Measurements from ENCODE around the gene KHNYN.

Gene KHNYN

GRCh38 chr14:24390701-24391468, 38.9 kb upstream of the KHNYN start:
- FAIRE-seq, result no peak
- DNase-seq (ENCODE audit: insufficient read length, low spot score), result no peak

GRCh38 chr14:24392325-24393091, 37.2 kb upstream of the KHNYN start:
- FAIRE-seq (no peak), DNase-seq (ENCODE audit: insufficient read length, low spot score) (no peak)
- TF ChIP-seq TAF1 (IDR thresholded peaks at IDR 0.05; ENCODE audit: low read depth, low read length), result no peak
- no peak for TF ChIP-seq SPI1 (IDR thresholded peaks at IDR 0.05; ENCODE audit: low read depth, low read length)
- no peak for TF ChIP-seq POLR2A (IDR thresholded peaks at IDR 0.05; ENCODE audit: low read depth, low read length)
- no peak for TF ChIP-seq POLR2AphosphoS5 (IDR thresholded peaks at IDR 0.05; ENCODE audit: low read depth, low read length)
- no peak for TF ChIP-seq PAX5 (IDR thresholded peaks at IDR 0.05; ENCODE audit: insufficient read depth, low read length, severe bottlenecking)
- TF ChIP-seq POU2F2 (IDR thresholded peaks at IDR 0.05; ENCODE audit: low read depth, low read length), result no peak

More at GRCh38 chr14:24390701-24391468, 38.9 kb upstream of the KHNYN start:
- TF ChIP-seq PAX5 (IDR thresholded peaks at IDR 0.05; ENCODE audit: insufficient read depth, low read length, severe bottlenecking), result no peak

GRCh38 chr14:24394275-24394674, 35.5 kb upstream of the KHNYN start:
- TF ChIP-seq POLR2AphosphoS5 (IDR thresholded peaks at IDR 0.05; ENCODE audit: low read depth, low read length), result no peak
- no peak for TF ChIP-seq SPI1 (IDR thresholded peaks at IDR 0.05; ENCODE audit: low read depth, low read length)
- TF ChIP-seq TAF1 (IDR thresholded peaks at IDR 0.05; ENCODE audit: low read depth, low read length), result no peak
- TF ChIP-seq PAX5 (IDR thresholded peaks at IDR 0.05; ENCODE audit: insufficient read depth, low read length, severe bottlenecking), result no peak
- FAIRE-seq (no peak), DNase-seq (ENCODE audit: insufficient read length, low spot score) (no peak)

GRCh38 chr14:24395609-24396582, 33.9 kb upstream of the KHNYN start:
- no peak for FAIRE-seq
- DNase-seq (ENCODE audit: insufficient read length, low spot score), result no peak
- TF ChIP-seq SPI1 (IDR thresholded peaks at IDR 0.05; ENCODE audit: low read depth, low read length) (no peak), POLR2A (IDR thresholded peaks at IDR 0.05; ENCODE audit: low read depth, low read length) (no peak)

GRCh38 chr14:24397639-24398292, 32.0 kb upstream of the KHNYN start:
- FAIRE-seq (no peak), DNase-seq (ENCODE audit: insufficient read length, low spot score) (no peak)
- TF ChIP-seq PAX5 (IDR thresholded peaks at IDR 0.05; ENCODE audit: insufficient read depth, low read length, severe bottlenecking), result no peak
- TF ChIP-seq TAF1 (IDR thresholded peaks at IDR 0.05; ENCODE audit: low read depth, low read length), result no peak
- TF ChIP-seq SPI1 (IDR thresholded peaks at IDR 0.05; ENCODE audit: low read depth, low read length), result no peak
- no peak for TF ChIP-seq POU2F2 (IDR thresholded peaks at IDR 0.05; ENCODE audit: low read depth, low read length)
- TF ChIP-seq POLR2AphosphoS5 (IDR thresholded peaks at IDR 0.05; ENCODE audit: low read depth, low read length), result no peak

GRCh38 chr14:24398293-24398652, 31.5 kb upstream of the KHNYN start:
- DNase-seq (ENCODE audit: insufficient read length, low spot score) (no peak), FAIRE-seq (no peak)
- TF ChIP-seq PAX5 (IDR thresholded peaks at IDR 0.05; ENCODE audit: insufficient read depth, low read length, severe bottlenecking), result no peak
- no peak for TF ChIP-seq POLR2AphosphoS5 (IDR thresholded peaks at IDR 0.05; ENCODE audit: low read depth, low read length)
- no peak for TF ChIP-seq SPI1 (IDR thresholded peaks at IDR 0.05; ENCODE audit: low read depth, low read length)
- TF ChIP-seq POU2F2 (IDR thresholded peaks at IDR 0.05; ENCODE audit: low read depth, low read length), result no peak
- no peak for TF ChIP-seq TAF1 (IDR thresholded peaks at IDR 0.05; ENCODE audit: low read depth, low read length)
- no peak for TF ChIP-seq POLR2A (IDR thresholded peaks at IDR 0.05; ENCODE audit: low read depth, low read length)

- TF ChIP-seq POU2F2 (IDR thresholded peaks at IDR 0.05; ENCODE audit: low read depth, low read length) (no peak), POLR2A (IDR thresholded peaks at IDR 0.05; ENCODE audit: low read depth, low read length) (no peak), POLR2AphosphoS5 (IDR thresholded peaks at IDR 0.05; ENCODE audit: low read depth, low read length) (no peak), SPI1 (IDR thresholded peaks at IDR 0.05; ENCODE audit: low read depth, low read length) (no peak), TAF1 (IDR thresholded peaks at IDR 0.05; ENCODE audit: low read depth, low read length) (no peak), PAX5 (IDR thresholded peaks at IDR 0.05; ENCODE audit: insufficient read depth, low read length, severe bottlenecking) (no peak)
- DNase-seq (ENCODE audit: insufficient read length, low spot score) (no peak), FAIRE-seq (no peak)
These were observed 30.9 kb upstream of the KHNYN start, which contains the start of gene NYNRIN for GRCh38 chr14:24398653-24399446. Gene NYNRIN (plus strand): TSS chr14:24399003. CDS start chr14:24399247, 244 bp downstream.

- TF ChIP-seq POLR2AphosphoS5 (IDR thresholded peaks at IDR 0.05; ENCODE audit: low read depth, low read length) (no peak), PAX5 (IDR thresholded peaks at IDR 0.05; ENCODE audit: insufficient read depth, low read length, severe bottlenecking) (no peak), POU2F2 (IDR thresholded peaks at IDR 0.05; ENCODE audit: low read depth, low read length) (no peak), TAF1 (IDR thresholded peaks at IDR 0.05; ENCODE audit: low read depth, low read length) (no peak), POLR2A (IDR thresholded peaks at IDR 0.05; ENCODE audit: low read depth, low read length) (no peak)
- FAIRE-seq, result no peak
- DNase-seq (ENCODE audit: insufficient read length, low spot score), result no peak
These were observed 30.3 kb upstream of the KHNYN start for GRCh38 chr14:24399447-24399822.
